Smooth muscle cell (in vitro differentiated cells): ENCODE measurements around the gene VPS13C. TPM values are rescaled to one million over a fixed set of nuclear protein-coding genes. Genes with fewer than 3 reads are reported as not detected.

Experiments
- DNase-seq: peaks from one replicate; lab custom pipeline; 2025; ENCODE audit not compliant: unreplicated experiment; lab: John Stamatoyannopoulos, UW
- H2AFZ ChIP-seq: fragments of 200-600 bp; sonication (generic); 2 replicates; pipeline ENCODE4 v1.6.0; 2016; ENCODE audit warnings: antibody characterized with exemption, low read depth, mild to moderate bottlenecking
- H3F3A ChIP-seq: fragments of 200-600 bp; sonication (generic); 2 replicates; pipeline ENCODE4 v1.6.0; 2017; ENCODE audit warnings: antibody characterized with exemption, low read depth
- H3K27ac ChIP-seq: fragments of 200-600 bp; sonication (generic); 2 replicates; pipeline ENCODE4 v1.5.1; 2016; ENCODE audit warnings: low read depth, mild to moderate bottlenecking
- H3K27me3 ChIP-seq: fragments of 200-600 bp; sonication (generic); 2 replicates; pipeline ENCODE4 v1.6.1; 2016; ENCODE audit warnings: low read depth, mild to moderate bottlenecking
- H3K36me3 ChIP-seq: fragments of 200-600 bp; sonication (generic); 2 replicates; pipeline ENCODE4 v1.5.1; 2016; ENCODE audit warnings: low read depth
- H3K4me1 ChIP-seq: fragments of 200-600 bp; sonication (generic); 2 replicates; pipeline ENCODE4 v1.5.1; 2016; ENCODE audit warnings: low read depth
- H3K4me2 ChIP-seq: fragments of 200-600 bp; sonication (generic); 2 replicates; pipeline ENCODE4 v1.6.0; 2016; ENCODE audit warnings: mild to moderate bottlenecking
- H3K4me3 ChIP-seq: fragments of 200-600 bp; sonication (generic); 2 replicates; pipeline ENCODE4 v1.5.1; 2016; ENCODE audit warnings: mild to moderate bottlenecking
- H3K79me2 ChIP-seq: fragments of 200-600 bp; sonication (generic); 2 replicates; pipeline ENCODE4 v1.6.0; 2016; ENCODE audit warnings: low read depth, mild to moderate bottlenecking
- H3K9ac ChIP-seq: fragments of 200-600 bp; sonication (generic); 2 replicates; pipeline ENCODE4 v1.6.0; 2016; ENCODE audit warnings: low read depth
- H3K9me3 ChIP-seq: fragments of 200-600 bp; sonication (generic); replicated peaks from 2 replicates; pipeline ENCODE4 v1.5.1; 2016; ENCODE audit warnings: low read depth
- H4K20me1 ChIP-seq: fragments of 200-600 bp; sonication (generic); 2 replicates; pipeline ENCODE4 v1.6.0; 2016; ENCODE audit warnings: low read depth
- CTCF ChIP-seq: fragments of 200-600 bp; sonication (generic); IDR thresholded peaks from 2 replicates; pipeline ENCODE4 v1.5.1; 2017; ENCODE audit warnings: borderline replicate concordance, mild to moderate bottlenecking, antibody characterized with exemption; ENCODE audit not compliant: insufficient read depth, poor library complexity, severe bottlenecking
- WGBS: methylation state at CpG from one replicate; pipeline ENCODE4 v1.1.7; 2016; ENCODE audit warnings: low lambda C conversion rate; 5-methylcytosine and 5-hydroxymethylcytosine counted together
- polyA plus RNA-seq: library from polyadenylated mRNA; unstranded; fragments of >200 nt; fragmentation: Nextera tagmentation; extraction: Ambion mirVana; gene quantifications from 2 replicates; pipeline ENCODE4 v1.2.1, GENCODE V29; 2016
- total RNA-seq: library from RNA; depleted of rRNA; stranded (reverse); fragments of >200 nt; gene quantifications from 2 replicates; pipeline ENCODE4 v1.2.3, GENCODE V29; 2014

Gene VPS13C
- total and polyA plus RNA-seq, 2 experiments from 2014 or later: 2.8 to 33.8 TPM

GRCh38 chr15:61951949-61952348 is 108.3 kb downstream of the VPS13C start:
- no peak for DNase-seq
- WGBS: 95% methylated on average over 2 of the region's 2 CpGs
- H3K36me3 ChIP-seq: peaks cover 2% of the 10 kb centered on the region

GRCh38 chr15:61946778-61947177 is 113.5 kb downstream of the VPS13C start:
- Histone ChIP-seq H4K20me1 (no peaks in the 10 kb centered on the region), H3K4me3 (no peak overlapping the region), H3K9ac (no peak overlapping the region), H3K36me3 (peaks cover 14% of the 10 kb centered on the region), H3K27me3 (no peaks in the 10 kb centered on the region), H3K4me2 (no peak overlapping the region), H3K4me1 (no peaks in the 10 kb centered on the region), H3K9me3 (no peaks in the 10 kb centered on the region), H3F3A (no peaks in the 10 kb centered on the region), H3K27ac (no peak overlapping the region), H2AFZ (no peak overlapping the region), H3K79me2 (no peaks in the 10 kb centered on the region)
- no peak for DNase-seq
- TF ChIP-seq CTCF: no peak

More at GRCh38 chr15:61951949-61952348, 108.3 kb downstream of the VPS13C start:
- no peak overlapping the region for H3K9ac ChIP-seq
- H3K9me3 ChIP-seq: no peaks in the 10 kb centered on the region
- H3K4me1 ChIP-seq: no peaks in the 10 kb centered on the region
- H3K4me3 ChIP-seq: no peak overlapping the region
- no peaks in the 10 kb centered on the region for H3K27me3 ChIP-seq
- no peak for TF ChIP-seq CTCF
- H4K20me1 ChIP-seq: no peaks in the 10 kb centered on the region
- no peaks in the 10 kb centered on the region for H3F3A ChIP-seq
- no peak overlapping the region for H3K27ac ChIP-seq
- H2AFZ ChIP-seq: no peak overlapping the region
- H3K79me2 ChIP-seq: no peaks in the 10 kb centered on the region
- H3K4me2 ChIP-seq: no peak overlapping the region

- H3K4me1 ChIP-seq: no peaks in the 10 kb centered on the region
- no peak for TF ChIP-seq CTCF
- no peaks in the 10 kb centered on the region for H3K9me3 ChIP-seq
- H3K27ac ChIP-seq: no peak overlapping the region
- H3F3A ChIP-seq: no peaks in the 10 kb centered on the region
- H3K9ac ChIP-seq: no peak overlapping the region
- H2AFZ ChIP-seq: no peak overlapping the region
- no peaks in the 10 kb centered on the region for H3K79me2 ChIP-seq
- no peak overlapping the region for H3K4me3 ChIP-seq
- H3K27me3 ChIP-seq: no peaks in the 10 kb centered on the region
- DNase-seq: no peak
- H4K20me1 ChIP-seq: no peaks in the 10 kb centered on the region
- peaks cover 14% of the 10 kb centered on the region for H3K36me3 ChIP-seq
- H3K4me2 ChIP-seq: no peak overlapping the region
- WGBS: 98% methylated on average over 2 of the region's 2 CpGs
Observed at GRCh38 chr15:61943992-61944391, 116.3 kb downstream of the VPS13C start.

GRCh38 chr15:61938249-61938648 is 122.0 kb downstream of the VPS13C start:
- H3K9ac ChIP-seq: no peak overlapping the region
- no peaks in the 10 kb centered on the region for H3K4me1 ChIP-seq
- H3K27me3 ChIP-seq: no peaks in the 10 kb centered on the region
- DNase-seq: no peak
- no peaks in the 10 kb centered on the region for H4K20me1 ChIP-seq
- TF ChIP-seq CTCF: no peak
- H3K4me3 ChIP-seq: no peak overlapping the region
- no peaks in the 10 kb centered on the region for H3K9me3 ChIP-seq
- H3K36me3 ChIP-seq: no peaks in the 10 kb centered on the region
- H3K4me2 ChIP-seq: no peak overlapping the region
- H3F3A ChIP-seq: no peaks in the 10 kb centered on the region
- no peaks in the 10 kb centered on the region for H3K79me2 ChIP-seq
- H3K27ac ChIP-seq: no peak overlapping the region
- H2AFZ ChIP-seq: no peak overlapping the region
- WGBS: 89% methylated on average over 1 of the region's 1 CpG
